K562 (cell line): ENCODE results near the gene HDAC5.

Experiments used
- EP300 ChIP-seq: IDR thresholded peaks from 2 replicates; pipeline ENCODE4 v1.6.1; 2012; ENCODE audit warnings: low read length, improper control_type of control experiment
- NRF1 ChIP-seq, 2 experiments: fragments of 450-650 bp; IDR thresholded peaks in 1 of 2; conservative IDR thresholded peaks in 1 of 2; 2 replicates each; pipeline ENCODE4 v1.6.1; 2014; ENCODE audit warnings: mild to moderate bottlenecking in 2 of 2
- RCOR1 ChIP-seq, 2 experiments: IDR thresholded peaks; 2 replicates each; pipeline ENCODE4 v1.6.1; 2012; ENCODE audit warnings: low read depth in 2 of 2, low read length in 2 of 2, borderline replicate concordance in 1 of 2, improper control_type of control experiment in 1 of 2
- TF ChIP-seq, protein P1 (sequence below), 3 experiments: IDR thresholded peaks in 2 of 3; conservative IDR thresholded peaks in 1 of 3; 2 replicates each; pipeline ENCODE4 v1.5.1; 2011 to 2012; ENCODE audit warnings: low read length in 3 of 3, mild to moderate bottlenecking in 3 of 3, control low read depth in 2 of 3, improper control_type of control experiment in 1 of 3, inconsistent platforms in 1 of 3, low read depth in 1 of 3, mixed read lengths in 1 of 3, moderate library complexity in 1 of 3; ENCODE audit not compliant: insufficient read depth in 2 of 3

DNA sequence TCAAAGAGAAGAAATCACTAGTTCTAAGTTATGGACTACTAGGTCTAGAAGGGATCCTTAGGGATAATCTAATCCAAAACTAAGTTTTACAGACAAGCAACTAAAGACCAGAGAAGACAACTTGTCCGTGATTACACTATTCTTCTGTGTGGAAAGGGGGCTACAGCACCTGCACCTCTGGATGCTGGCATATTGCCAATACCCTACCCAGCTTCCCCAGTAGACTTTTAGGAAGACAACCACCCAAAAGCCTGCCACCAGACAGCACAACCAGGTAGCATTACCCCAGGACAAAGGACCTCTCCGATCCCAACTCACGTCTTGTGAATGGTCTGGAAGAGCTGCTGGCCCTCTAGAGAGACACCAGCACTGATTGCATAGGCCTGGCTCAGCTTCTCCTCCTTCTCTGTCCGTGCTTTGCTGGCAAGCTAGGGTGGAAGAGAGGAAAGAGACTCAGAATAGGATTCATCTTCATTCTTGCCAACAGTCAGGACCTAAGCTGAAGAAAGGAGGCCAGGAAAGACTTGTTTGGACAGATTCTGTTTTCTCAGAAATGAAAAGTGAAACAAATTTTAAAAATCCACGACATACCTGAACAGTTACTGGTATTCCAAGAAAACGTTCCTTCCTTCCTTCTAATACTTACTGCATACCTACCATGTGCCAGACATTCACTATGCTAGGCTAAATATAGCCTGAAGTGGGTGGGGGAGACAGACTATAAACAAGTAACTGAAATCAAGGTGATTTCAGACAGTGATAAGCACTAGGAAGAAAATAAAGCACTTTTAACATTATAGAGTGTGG, 83.4 kb downstream of the HDAC5 start:
- TF ChIP-seq EP300 (no peak), RCOR1 (IDR thresholded peaks at IDR 0.05; ENCODE audit: borderline replicate concordance in 1 of 2, low read depth in 2 of 2, low read length in 2 of 2) (no peak), NRF1 (conservative IDR thresholded peaks at IDR 0.05 in 1 of 2, IDR thresholded peaks at IDR 0.05 in 1 of 2) (no peak)
- TF ChIP-seq, protein P1, sequence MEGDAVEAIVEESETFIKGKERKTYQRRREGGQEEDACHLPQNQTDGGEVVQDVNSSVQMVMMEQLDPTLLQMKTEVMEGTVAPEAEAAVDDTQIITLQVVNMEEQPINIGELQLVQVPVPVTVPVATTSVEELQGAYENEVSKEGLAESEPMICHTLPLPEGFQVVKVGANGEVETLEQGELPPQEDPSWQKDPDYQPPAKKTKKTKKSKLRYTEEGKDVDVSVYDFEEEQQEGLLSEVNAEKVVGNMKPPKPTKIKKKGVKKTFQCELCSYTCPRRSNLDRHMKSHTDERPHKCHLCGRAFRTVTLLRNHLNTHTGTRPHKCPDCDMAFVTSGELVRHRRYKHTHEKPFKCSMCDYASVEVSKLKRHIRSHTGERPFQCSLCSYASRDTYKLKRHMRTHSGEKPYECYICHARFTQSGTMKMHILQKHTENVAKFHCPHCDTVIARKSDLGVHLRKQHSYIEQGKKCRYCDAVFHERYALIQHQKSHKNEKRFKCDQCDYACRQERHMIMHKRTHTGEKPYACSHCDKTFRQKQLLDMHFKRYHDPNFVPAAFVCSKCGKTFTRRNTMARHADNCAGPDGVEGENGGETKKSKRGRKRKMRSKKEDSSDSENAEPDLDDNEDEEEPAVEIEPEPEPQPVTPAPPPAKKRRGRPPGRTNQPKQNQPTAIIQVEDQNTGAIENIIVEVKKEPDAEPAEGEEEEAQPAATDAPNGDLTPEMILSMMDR (IDR thresholded peaks at IDR 0.05 in 2 of 3, conservative IDR thresholded peaks at IDR 0.05 in 1 of 3; ENCODE audit: insufficient read depth in 2 of 3, low read depth in 1 of 3, low read length in 3 of 3) = no peak
